ENCODE results near the gene TRAF3.

GRCh38 chr14:102796661-102797190 is 19.5 kb downstream of the TRAF3 start:
- TF ChIP-seq CTCF (conservative IDR thresholded peaks at IDR 0.05 in 1 of 2, IDR thresholded peaks at IDR 0.05 in 1 of 2; ENCODE audit: extremely low read depth in 1 of 2, insufficient read depth in 1 of 2, low read depth in 1 of 2, low read length in 2 of 2) (no peak), EZH2 (IDR thresholded peaks at IDR 0.05; ENCODE audit: borderline replicate concordance, low read length) (no peak)
